Measurements from ENCODE around the gene RASA1.

GRCh38 chr5:87421307-87421706, 153.6 kb downstream of the RASA1 start:
- TF ChIP-seq CTCF (IDR thresholded peaks at IDR 0.05 in 8 of 11, conservative IDR thresholded peaks at IDR 0.05 in 3 of 11) (no peak), POLR2A (IDR thresholded peaks at IDR 0.05) (no peak)

Data from spleen (tissue), 7 donors.